Activated CD4-positive, alpha-beta T cell treated with anti-CD3 and anti-CD28 coated beads, Interleukin-2, amount 50 U/mL, for 4 hours (primary cell): ENCODE measurements around the gene UTF1.
"Not testable (repeated sequence)": the region's sequence is repeated elsewhere in the genome, so short reads cannot be mapped to it uniquely, and the experiment has no call there.

ENCODE experiments used
- DNase-seq, 2 experiments: peaks; one replicate each; pipeline ENCODE4 v3.0.0-alpha.2; 2020

UTF1 gene

GRCh38 chr10:133210398-133211140, 19.4 kb upstream of the UTF1 start:
- DNase-seq = no peak

- no peak for DNase-seq
These were observed 18.7 kb upstream of the UTF1 start for GRCh38 chr10:133211141-133211830.

- DNase-seq = no peak
These were observed 17.8 kb upstream of the UTF1 start for GRCh38 chr10:133211959-133212852.

GRCh38 chr10:133212853-133213494, 17.0 kb upstream of the UTF1 start:
- DNase-seq = no peak

GRCh38 chr10:133213641-133214467, 16.2 kb upstream of the UTF1 start:
- no peak for DNase-seq

- DNase-seq = no peak
These were observed 15.3 kb upstream of the UTF1 start for GRCh38 chr10:133214468-133215410.

- no peak for DNase-seq
These were observed 14.4 kb upstream of the UTF1 start for GRCh38 chr10:133215586-133215985.

- no peak for DNase-seq
These were observed 13.2 kb upstream of the UTF1 start for GRCh38 chr10:133216776-133217175.

- no peak for DNase-seq
These were observed 12.0 kb upstream of the UTF1 start for GRCh38 chr10:133217800-133218589.

- no peak for DNase-seq
These were observed 11.1 kb upstream of the UTF1 start for GRCh38 chr10:133218891-133219290.

- DNase-seq = no peak
These were observed 10.2 kb upstream of the UTF1 start for GRCh38 chr10:133219782-133220181.

GRCh38 chr10:133221331-133221730, 8.7 kb upstream of the UTF1 start:
- DNase-seq = no peak

- DNase-seq = not testable (repeated sequence)
These were observed 8.3 kb upstream of the UTF1 start for GRCh38 chr10:133221756-133222155.

GRCh38 chr10:133224076-133224475, 5.9 kb upstream of the UTF1 start:
- no peak for DNase-seq

- DNase-seq = no peak
These were observed 5.2 kb upstream of the UTF1 start for GRCh38 chr10:133224756-133225372.

- DNase-seq = no peak
These were observed 4.3 kb upstream of the UTF1 start for GRCh38 chr10:133225707-133226191.

- DNase-seq = no peak
These were observed 3.7 kb upstream of the UTF1 start for GRCh38 chr10:133226251-133226808.

- no peak for DNase-seq
These were observed 2.8 kb upstream of the UTF1 start for GRCh38 chr10:133227256-133227655.
